HG02943 (cell line): ENCODE measurements around the gene SLC51B.
"Not testable (repeated sequence)": the region's sequence is repeated elsewhere in the genome, so short reads cannot be mapped to it uniquely, and the experiment has no call there.

Experiments used
- ATAC-seq: cut with Tn5 transposase; IDR thresholded peaks from one replicate; pipeline ENCODE4 v1.9.1; 2021; ENCODE audit warnings: mild to moderate bottlenecking, low read depth, moderate library complexity; ENCODE audit not compliant: unreplicated experiment

SLC51B gene

DNA sequence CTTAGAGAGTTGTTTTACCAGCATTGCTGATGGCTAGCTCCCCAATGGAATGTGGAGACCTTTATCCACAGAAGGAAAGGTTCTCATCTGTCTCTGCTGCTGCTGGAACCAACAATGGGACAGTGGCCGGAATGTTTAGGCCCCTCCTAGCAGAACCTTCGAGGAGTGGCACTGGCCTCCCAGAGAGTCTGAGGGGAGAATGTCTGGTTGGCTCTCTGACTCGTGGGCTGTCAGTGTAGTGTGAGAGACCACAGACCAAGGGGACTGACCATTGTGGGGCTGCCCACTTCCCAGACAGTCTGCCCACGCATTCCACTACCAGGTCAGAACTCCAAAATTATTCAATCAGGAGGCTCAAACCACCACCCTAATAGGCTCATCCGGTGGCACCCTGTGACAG lies 17.5 kb downstream of the SLC51B start:
- ATAC-seq: no peak

DNA sequence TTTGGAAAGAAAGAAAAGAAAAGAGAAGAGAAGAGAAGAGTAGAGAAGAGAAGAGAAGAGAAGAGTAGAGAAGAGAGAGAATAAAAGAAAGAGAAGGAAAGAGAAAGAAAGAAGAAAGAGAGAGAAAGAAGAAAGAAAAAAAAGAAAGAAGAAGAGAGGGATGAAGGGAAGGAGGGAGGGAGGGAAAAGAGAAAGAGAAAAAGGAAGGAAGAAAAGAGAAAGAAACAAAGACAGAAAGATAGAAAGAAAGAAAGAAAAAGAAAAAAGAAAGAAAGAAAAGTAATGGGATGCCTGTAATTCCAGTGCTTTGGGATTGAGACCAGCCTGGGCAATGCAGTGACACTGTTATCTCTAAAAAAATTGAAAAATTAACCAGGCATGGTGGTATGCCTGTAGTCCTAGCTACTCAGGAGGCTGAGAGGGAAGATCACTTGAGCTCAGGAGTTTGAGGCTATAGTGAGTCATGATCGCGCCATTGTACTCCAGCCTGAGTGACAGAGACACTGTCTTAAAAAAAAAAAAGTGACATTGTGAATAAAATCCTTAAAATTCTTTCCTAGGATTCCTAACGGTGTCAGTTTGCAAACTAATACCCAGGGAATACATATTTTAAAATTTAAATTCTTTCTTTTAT lies 20.9 kb downstream of the SLC51B start:
- ATAC-seq: no peak

DNA sequence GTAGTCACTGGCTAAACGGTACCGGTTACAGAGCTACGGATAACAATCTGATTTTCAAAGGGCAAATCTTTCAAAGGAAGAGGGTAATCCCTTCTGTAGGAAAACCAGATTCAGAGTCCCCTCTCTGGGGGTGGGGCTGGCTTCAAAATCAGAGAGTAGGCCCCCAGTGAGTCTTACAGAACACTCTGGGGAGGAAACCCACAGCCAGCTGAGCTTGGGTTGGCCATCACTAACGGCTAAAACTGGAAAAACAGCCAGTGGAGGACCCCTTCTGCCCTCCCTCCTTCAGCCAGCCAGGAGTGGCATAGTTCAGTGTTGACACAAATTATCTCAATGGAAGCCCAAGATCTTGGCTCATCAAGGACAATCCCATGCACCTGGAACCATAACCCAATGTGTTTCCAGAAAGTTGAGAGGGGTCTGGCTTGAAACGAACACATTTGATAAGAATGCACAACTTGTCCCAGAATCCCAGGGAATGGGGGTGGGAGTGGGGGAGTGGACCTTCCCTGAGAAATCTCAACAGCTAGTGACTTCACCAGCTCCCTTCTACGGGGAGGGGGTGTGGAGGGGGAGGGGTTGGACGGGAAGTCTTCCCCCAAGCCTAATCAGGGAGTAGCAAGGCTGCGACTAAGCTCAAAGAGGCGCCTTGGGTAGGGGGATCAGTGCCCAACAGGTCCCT lies 21.6 kb downstream of the SLC51B start:
- no peak for ATAC-seq

DNA sequence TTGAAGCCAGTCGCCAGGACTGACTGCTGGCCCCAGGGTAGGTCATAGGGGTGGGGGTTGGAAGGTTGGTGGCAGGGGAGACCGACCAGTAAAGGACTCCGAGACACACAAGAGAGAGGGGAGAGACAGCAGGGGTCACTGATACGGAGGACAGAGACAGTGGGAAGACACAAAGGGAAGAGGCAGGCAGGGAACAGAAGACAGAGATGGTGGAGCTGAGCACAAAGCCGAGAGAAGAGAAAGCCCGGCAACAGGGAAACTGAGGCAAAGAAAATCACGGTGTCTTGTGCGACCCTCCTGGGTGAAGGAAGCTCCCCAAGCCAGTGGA lies 22.1 kb downstream of the SLC51B start:
- no peak for ATAC-seq

GRCh38 chr15:65067645-65068402 lies 22.6 kb downstream of the SLC51B start, which contains the start of gene RASL12:
Gene RASL12, minus strand, starts transcription at chr15:65067991. Its CDS starts 156 bp downstream, at chr15:65067835.
- no peak for ATAC-seq

DNA sequence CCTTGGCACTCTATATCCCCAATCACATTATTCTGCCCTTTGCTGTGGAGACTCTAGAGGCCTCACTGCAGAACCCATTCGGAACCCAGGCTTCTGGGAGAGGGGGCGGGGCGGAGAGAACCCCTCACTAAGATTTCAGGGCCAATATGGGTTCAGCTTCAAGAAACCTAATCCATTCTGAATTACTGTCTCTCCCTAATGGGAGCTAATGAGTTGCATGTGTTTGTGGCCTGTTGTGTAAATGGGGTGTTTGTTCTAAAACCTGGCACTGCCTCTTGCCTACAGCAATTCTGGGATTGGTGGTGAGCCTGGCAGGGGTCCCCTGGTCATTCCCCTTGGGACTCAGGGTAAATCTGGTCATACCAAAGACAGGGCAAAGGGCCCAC lies 23.2 kb downstream of the SLC51B start:
- ATAC-seq: no peak

DNA sequence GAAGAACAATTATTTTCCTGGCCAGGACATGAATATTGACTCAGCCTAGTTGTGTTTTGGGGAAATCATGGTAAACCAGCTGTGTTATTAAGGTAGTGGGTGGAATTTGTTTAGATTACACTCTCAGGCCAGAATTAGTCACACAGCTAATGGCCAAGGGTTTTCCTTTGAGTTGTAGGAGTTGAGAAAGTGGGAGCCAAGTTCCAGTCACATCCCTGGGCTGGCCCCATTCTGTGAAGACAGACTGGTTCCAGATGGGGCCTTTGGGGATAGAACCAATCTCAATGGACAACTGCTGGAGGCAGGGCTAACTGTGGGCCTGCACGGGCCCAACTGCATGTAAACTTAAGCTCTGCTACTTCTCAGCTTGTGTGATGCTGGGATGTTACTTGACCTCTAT lies 24.0 kb downstream of the SLC51B start:
- no peak for ATAC-seq

DNA sequence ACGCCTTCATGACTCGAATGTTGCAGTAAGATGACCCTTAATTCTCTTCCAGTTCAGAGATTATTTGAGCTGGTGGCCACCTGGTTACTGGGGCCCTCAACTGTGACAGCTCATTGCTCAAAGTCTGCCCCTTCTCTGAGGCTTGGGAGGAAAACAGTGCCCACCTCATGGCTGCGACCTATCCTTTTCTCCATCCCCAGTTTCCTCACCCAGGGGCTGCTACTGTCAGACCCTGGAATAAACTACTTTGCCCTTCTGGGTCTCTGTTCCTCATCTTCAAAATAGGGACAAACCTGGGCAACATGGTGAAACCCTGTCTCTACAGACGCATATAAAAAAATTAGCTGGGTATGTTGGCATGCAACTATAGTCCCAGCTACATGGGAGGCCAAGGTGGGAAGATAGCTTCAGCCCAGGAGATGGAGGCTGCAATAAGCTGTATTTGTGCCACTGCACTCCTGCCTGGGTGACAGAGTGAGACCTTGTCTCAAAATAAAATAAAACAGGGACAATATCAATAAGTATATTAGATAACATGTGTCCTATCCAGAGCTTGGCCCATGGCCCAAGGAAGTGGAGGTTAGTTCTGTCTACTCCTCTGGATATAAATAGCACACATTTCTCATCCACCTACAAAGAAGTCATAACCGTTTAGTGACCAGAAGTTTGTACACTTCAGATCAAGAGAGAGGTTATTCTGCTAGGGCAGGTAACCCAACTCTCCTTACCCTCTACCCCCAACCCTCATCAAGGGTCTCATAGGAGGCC lies 24.8 kb downstream of the SLC51B start:
- ATAC-seq: no peak

DNA sequence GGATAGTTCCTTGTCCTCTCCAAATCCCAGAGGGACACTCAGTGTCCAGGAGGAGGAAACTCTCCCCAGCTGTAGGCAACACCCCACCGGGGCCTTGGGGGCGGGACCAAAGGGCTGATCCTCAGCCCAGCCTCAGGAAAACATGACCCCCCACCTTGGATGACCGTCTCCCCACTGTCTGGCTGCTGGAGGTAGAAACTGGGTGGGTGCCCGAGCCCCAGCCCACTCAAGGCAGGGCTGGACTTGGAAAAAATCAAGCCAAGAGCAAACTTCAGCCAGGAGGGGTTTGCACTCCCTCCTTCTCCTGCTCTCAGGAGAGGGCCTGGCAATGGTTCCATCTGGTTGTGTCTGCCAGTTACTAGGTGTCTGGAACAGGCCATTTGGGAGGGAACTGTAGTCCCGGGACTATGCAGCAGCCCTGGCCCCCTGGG lies 26.2 kb downstream of the SLC51B start:
- no peak for ATAC-seq

- ATAC-seq: no peak
Observed at GRCh38 chr15:65072027-65072426, 26.8 kb downstream of the SLC51B start.

DNA sequence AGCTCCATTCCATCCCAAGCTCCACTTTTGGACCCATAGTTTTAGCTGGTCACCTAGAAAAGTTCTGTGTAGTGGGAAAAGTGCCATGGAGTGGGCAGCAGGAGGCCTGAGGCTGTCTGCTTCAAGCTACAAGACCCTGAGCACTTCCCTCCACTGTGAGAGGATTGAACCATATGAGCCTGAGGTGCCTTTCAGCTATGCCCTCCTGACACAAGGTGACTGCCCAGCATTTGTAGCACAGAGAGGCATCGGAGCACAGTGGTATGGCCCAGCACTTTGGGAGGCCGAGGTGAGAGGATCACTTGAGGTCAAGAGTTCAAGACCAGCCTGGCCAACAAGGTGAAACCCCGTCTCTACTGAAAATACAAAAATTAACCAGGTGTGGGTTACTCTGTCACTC lies 27.4 kb downstream of the SLC51B start:
- ATAC-seq: no peak

DNA sequence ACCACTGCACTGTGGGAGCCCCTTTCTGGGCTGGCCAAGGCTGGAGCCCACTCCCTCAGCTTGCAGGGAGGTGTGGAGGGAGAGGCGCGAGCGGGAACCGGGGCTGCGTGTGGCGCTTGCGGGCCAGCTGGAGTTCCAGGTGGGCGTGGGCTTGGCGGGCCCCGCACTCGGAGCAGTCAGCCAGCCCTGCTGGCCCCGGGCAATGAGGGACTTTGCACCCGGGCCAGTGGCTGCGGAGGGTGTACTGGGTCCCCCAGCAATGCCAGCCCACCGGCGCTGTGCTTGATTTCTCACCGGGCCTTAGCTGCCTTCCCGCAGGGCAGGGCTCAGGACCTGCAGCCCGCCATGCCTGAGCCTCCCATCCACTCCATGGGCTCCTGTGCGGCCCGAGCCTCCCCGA lies 29.8 kb downstream of the SLC51B start:
- not testable (repeated sequence) for ATAC-seq

DNA sequence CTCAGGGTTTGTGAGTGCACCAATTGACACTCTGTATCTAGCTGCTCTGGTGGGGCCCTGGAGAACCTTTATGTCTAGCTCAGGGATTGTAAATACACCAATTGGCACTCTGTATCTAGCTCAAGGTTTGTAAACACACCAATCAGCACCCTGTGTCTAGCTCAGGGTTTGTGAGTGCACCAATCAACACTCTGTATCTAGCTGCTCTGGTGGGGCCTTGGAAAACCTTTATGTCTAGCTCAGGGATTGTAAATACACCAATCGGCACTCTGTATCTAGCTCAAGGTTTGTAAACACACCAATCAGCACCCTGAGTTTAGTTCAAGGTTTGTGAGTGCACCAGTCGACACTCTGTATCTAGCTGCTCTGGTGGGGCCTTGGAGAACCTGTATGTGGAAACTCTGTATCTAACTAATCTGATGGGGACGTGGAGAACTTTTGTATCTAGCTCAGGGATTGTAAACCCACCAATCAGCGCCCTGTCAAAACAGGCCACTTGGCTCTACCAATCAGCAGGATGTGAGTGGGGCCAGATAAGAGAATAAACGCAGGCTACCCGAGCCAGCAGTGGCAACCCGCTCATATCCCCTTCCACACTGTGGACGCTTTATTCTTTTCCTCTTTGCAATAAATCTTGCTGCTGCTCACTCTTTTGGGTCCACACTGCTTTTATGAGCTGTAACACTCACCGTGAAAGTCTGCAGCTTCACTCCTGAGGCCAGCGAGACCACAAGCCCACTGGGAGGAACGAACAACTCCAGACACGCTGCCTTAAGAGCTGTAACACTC lies 30.6 kb downstream of the SLC51B start:
- ATAC-seq: not testable (repeated sequence)

DNA sequence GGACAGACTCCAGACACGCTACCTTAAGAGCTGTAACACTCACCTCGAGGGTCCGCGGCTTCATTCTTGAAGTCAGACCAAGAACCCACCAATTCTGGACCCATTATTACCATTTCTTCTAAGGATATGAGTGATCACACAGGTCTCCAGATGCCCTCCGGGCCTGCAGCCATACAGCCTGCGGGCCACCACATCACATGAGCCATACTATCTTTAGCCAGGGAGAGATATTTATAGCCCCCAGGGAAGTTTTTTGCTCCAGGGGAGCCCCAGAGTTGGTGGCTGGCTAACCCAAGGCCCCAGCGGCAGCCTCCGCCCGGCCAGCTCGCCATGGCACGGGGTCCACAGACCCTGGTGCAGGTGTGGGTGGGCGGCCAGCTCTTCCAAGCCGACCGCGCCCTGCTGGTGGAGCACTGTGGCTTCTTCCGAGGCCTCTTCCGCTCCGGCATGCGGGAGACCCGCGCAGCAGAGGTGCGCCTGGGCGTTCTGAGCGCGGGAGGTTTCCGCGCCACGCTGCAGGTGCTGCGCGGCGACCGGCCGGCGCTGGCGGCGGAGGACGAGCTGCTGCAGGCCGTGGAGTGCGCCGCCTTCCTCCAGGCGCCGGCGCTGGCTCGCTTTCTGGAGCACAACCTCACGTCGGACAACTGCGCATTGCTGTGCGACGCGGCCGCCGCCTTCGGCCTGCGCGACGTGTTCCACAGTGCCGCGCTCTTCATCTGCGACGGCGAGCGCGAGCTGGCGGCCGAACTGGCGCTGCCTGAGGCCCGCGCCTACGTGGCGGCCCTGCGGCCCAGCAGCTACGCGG lies 31.5 kb downstream of the SLC51B start, which contains the start of gene KBTBD13:
KBTBD13 (plus strand) TSS at position 261 of the 805 bp plus-strand sequence; CDS start at position 331, 70 bp downstream.
- ATAC-seq: no peak

DNA sequence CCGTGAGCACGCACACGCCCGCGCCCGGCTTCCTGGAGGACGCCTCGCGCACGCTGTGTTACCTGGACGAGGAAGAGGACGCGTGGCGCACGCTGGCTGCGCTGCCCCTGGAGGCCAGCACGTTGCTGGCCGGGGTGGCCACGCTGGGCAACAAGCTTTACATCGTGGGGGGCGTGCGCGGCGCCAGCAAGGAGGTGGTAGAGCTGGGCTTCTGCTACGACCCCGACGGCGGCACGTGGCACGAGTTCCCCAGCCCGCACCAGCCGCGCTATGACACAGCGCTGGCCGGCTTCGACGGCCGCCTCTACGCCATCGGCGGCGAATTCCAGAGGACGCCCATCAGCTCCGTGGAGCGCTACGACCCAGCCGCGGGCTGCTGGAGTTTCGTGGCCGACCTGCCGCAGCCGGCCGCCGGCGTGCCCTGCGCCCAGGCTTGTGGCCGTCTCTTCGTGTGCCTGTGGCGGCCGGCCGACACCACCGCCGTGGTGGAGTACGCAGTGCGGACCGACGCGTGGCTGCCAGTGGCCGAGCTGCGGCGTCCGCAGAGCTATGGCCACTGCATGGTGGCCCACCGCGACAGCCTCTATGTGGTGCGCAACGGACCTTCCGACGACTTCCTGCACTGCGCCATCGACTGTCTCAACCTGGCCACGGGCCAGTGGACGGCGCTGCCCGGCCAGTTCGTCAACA lies 32.2 kb downstream of the SLC51B start:
- ATAC-seq: no peak

GRCh38 chr15:65077981-65078352 lies 32.8 kb downstream of the SLC51B start:
- no peak for ATAC-seq

- no peak for ATAC-seq
Observed at GRCh38 chr15:65079580-65079979, 34.4 kb downstream of the SLC51B start.

DNA sequence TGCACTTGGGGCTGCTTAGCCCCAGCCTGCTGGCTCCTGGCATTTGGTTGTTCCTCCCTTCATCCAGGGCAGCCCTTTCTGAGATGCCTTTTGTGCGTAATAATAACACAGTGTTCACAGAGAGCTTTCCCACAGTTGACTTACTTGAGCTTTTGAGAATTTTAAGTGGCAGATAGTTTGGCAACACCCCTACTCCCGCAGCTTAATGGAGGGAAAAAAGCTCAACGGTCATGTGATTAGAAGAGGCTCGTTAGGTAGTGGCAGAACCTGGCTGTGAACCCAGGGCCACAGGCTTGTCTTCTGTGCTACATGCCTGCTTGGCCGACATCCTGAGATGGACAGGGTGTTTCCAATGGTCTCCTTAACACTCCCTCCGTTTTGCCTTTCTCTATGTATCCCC lies 36.1 kb downstream of the SLC51B start:
- ATAC-seq: no peak

DNA sequence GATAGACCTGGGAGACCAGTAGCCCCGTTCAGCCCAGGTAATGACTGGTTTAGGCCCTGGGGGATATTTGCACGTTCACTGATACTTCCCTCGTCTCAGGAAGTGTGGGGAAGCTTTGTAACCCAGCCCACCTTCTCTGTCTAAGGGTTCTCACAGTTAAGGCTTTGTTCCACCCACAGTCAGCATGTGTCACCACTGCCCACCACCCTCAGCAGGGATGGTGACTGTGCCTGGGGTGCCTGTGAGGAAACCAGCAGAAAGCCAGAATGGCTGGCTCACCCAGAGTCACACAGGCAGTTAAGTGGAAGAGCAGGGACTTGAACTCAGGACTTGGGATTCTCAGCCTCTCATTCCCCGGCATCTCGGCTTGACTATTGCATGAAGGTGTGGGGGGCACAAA lies 36.6 kb downstream of the SLC51B start:
- no peak for ATAC-seq
